Measurements from ENCODE around the gene SERPINB6. TPM values are rescaled to one million over a fixed set of nuclear protein-coding genes. Genes with fewer than 3 reads are reported as not detected.

The SERPINB6 gene
- total and polyA plus RNA-seq, 9 of the 15 experiments (the other 6 are each of a cell fraction or from before 2014, with no cell fraction given) = 86.6 to 211 (median 143) TPM

- TF ChIP-seq, protein P1, sequence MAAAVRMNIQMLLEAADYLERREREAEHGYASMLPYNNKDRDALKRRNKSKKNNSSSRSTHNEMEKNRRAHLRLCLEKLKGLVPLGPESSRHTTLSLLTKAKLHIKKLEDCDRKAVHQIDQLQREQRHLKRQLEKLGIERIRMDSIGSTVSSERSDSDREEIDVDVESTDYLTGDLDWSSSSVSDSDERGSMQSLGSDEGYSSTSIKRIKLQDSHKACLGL (CRISPR knock-in tag; IDR thresholded peaks at IDR 0.05; ENCODE audit: borderline replicate concordance, poor library complexity, severe bottlenecking) = no peak
- TF ChIP-seq NR2C2 (CRISPR knock-in tag; IDR thresholded peaks at IDR 0.05) (0 out of 2 replicates have a peak, but pooled peaks have one; percentile 40), NR2C2 (tag; IDR thresholded peaks at IDR 0.05) (no peak), IFI16 (CRISPR knock-in tag; IDR thresholded peaks at IDR 0.05) (no peak), MTA1 (IDR thresholded peaks at IDR 0.05; ENCODE audit: borderline replicate concordance) (peak; percentile 58), SIN3A (IDR thresholded peaks at IDR 0.05; ENCODE audit: borderline replicate concordance in 2 of 2, control insufficient read depth in 1 of 2, low read depth in 2 of 2, low read length in 2 of 2) (no peak), SLC30A9 (CRISPR knock-in tag; IDR thresholded peaks at IDR 0.05) (no peak), EZH2 (IDR thresholded peaks at IDR 0.05; ENCODE audit: borderline replicate concordance, low read depth, low read length) (no peak), TGIF2 (CRISPR knock-in tag; IDR thresholded peaks at IDR 0.05) (no peak), RAD51 (IDR thresholded peaks at IDR 0.05; ENCODE audit: borderline replicate concordance, low read depth) (no peak)
- TF ChIP-seq, protein P2, sequence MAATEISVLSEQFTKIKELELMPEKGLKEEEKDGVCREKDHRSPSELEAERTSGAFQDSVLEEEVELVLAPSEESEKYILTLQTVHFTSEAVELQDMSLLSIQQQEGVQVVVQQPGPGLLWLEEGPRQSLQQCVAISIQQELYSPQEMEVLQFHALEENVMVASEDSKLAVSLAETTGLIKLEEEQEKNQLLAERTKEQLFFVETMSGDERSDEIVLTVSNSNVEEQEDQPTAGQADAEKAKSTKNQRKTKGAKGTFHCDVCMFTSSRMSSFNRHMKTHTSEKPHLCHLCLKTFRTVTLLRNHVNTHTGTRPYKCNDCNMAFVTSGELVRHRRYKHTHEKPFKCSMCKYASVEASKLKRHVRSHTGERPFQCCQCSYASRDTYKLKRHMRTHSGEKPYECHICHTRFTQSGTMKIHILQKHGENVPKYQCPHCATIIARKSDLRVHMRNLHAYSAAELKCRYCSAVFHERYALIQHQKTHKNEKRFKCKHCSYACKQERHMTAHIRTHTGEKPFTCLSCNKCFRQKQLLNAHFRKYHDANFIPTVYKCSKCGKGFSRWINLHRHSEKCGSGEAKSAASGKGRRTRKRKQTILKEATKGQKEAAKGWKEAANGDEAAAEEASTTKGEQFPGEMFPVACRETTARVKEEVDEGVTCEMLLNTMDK (IDR thresholded peaks at IDR 0.05; ENCODE audit: borderline replicate concordance, insufficient read depth, low read depth, low read length, poor library complexity, severe bottlenecking) = peak; percentile 37
- TF ChIP-seq, protein P3, sequence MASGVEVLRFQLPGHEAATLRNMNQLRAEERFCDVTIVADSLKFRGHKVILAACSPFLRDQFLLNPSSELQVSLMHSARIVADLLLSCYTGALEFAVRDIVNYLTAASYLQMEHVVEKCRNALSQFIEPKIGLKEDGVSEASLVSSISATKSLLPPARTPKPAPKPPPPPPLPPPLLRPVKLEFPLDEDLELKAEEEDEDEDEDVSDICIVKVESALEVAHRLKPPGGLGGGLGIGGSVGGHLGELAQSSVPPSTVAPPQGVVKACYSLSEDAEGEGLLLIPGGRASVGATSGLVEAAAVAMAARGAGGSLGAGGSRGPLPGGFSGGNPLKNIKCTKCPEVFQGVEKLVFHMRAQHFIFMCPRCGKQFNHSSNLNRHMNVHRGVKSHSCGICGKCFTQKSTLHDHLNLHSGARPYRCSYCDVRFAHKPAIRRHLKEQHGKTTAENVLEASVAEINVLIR (CRISPR knock-in tag; IDR thresholded peaks at IDR 0.05) = no peak
These were observed 18.7 kb downstream of the SERPINB6 start (continued) for GRCh38 chr6:2952557-2953095.

Data from K562 (cell line).